Sigmoid colon (tissue), 4 donors: ENCODE measurements around the gene MGAM2.

Experiments
- POLR2AphosphoS5 ChIP-seq, 4 donors: sonication (generic); formaldehyde crosslinking; IDR thresholded peaks; one replicate each; pipeline ENCODE4 v1.6.1; 2017; ENCODE audit warnings: antibody characterized with exemption in 4 of 4
- TF ChIP-seq, protein P1 (sequence below), 4 experiments: fragments of 450-650 bp in 3 of 4; fragments of 200-600 bp in 1 of 4; IDR thresholded peaks; one replicate each; pipeline ENCODE4 v1.5.1; 2016 to 2019; ENCODE audit warnings: antibody characterized with exemption in 4 of 4, mild to moderate bottlenecking in 3 of 4, moderate library complexity in 2 of 4

DNA sequence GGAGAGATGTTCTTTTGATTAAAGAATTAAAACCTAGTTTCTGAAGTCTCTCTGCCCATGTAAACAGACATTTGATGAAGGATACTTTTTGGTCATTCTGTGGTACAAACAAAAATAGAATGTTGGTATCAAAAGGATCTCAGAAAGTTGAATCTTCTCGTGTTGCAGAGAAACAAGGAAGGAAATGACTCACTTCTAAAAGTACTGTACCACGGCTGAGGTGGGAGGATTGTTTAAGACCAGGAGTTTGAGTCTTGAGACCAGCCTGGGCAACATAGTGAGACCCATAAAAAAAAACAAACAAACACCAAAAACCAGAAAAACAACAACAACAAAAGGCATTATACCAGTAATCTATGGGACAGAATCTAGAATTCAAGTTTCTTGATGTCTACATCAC is 76.6 kb downstream of the MGAM2 start:
- TF ChIP-seq POLR2AphosphoS5 (IDR thresholded peaks at IDR 0.05): no peak
- TF ChIP-seq, protein P1, sequence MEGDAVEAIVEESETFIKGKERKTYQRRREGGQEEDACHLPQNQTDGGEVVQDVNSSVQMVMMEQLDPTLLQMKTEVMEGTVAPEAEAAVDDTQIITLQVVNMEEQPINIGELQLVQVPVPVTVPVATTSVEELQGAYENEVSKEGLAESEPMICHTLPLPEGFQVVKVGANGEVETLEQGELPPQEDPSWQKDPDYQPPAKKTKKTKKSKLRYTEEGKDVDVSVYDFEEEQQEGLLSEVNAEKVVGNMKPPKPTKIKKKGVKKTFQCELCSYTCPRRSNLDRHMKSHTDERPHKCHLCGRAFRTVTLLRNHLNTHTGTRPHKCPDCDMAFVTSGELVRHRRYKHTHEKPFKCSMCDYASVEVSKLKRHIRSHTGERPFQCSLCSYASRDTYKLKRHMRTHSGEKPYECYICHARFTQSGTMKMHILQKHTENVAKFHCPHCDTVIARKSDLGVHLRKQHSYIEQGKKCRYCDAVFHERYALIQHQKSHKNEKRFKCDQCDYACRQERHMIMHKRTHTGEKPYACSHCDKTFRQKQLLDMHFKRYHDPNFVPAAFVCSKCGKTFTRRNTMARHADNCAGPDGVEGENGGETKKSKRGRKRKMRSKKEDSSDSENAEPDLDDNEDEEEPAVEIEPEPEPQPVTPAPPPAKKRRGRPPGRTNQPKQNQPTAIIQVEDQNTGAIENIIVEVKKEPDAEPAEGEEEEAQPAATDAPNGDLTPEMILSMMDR (IDR thresholded peaks at IDR 0.05): no peak
